Hematopoietic multipotent progenitor cell treated with erythropoietin and hydrocortisone succinate and interleukin-3 and kit ligand, for 6 days (in vitro differentiated cells): ENCODE data around the gene KLK2.

Experiments
- DNase-seq: peaks from one replicate; pipeline ENCODE4 v3.0.0-alpha.2; 2015

KLK2 gene

DNA sequence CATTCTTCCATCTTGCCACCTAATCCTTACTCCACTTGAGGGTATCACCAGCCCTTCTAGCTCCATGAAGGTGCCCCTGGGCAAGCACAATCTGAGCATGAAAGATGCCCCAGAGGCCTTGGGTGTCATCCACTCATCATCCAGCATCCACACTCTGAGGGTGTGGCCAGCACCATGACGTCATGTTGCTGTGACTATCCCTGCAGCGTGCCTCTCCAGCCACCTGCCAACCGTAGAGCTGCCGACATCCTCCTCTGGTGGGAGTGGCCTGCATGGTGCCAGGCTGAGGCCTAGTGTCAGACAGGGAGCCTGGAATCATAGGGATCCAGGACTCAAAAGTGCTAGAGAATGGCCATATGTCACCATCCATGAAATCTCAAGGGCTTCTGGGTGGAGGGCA, 21.6 kb upstream of the KLK2 start:
- no peak for DNase-seq

DNA sequence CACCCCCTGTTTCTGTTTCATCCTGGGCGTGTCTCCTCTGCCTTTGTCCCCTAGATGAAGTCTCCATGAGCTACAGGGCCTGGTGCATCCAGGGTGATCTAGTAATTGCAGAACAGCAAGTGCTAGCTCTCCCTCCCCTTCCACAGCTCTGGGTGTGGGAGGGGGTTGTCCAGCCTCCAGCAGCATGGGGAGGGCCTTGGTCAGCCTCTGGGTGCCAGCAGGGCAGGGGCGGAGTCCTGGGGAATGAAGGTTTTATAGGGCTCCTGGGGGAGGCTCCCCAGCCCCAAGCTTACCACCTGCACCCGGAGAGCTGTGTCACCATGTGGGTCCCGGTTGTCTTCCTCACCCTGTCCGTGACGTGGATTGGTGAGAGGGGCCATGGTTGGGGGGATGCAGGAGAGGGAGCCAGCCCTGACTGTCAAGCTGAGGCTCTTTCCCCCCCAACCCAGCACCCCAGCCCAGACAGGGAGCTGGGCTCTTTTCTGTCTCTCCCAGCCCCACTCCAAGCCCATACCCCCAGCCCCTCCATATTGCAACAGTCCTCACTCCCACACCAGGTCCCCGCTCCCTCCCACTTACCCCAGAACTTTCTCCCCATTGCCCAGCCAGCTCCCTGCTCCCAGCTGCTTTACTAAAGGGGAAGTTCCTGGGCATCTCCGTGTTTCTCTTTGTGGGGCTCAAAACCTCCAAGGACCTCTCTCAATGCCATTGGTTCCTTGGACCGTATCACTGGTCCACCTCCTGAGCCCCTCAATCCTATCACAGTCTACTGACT, 18.4 kb upstream of the KLK2 start, which contains the start of gene KLK3:
KLK3 (plus strand) TSS at position 280 of the 775 bp plus-strand sequence; CDS start at position 321, 41 bp downstream.
- DNase-seq = no peak

DNA sequence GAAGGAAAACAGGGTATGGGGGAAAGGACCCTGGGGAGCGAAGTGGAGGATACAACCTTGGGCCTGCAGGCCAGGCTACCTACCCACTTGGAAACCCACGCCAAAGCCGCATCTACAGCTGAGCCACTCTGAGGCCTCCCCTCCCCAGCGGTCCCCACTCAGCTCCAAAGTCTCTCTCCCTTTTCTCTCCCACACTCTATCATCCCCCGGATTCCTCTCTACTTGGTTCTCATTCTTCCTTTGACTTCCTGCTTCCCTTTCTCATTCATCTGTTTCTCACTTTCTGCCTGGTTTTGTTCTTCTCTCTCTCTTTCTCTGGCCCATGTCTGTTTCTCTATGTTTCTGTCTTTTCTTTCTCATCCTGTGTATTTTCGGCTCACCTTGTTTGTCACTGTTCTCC, 15.9 kb upstream of the KLK2 start:
- DNase-seq = no peak

DNA sequence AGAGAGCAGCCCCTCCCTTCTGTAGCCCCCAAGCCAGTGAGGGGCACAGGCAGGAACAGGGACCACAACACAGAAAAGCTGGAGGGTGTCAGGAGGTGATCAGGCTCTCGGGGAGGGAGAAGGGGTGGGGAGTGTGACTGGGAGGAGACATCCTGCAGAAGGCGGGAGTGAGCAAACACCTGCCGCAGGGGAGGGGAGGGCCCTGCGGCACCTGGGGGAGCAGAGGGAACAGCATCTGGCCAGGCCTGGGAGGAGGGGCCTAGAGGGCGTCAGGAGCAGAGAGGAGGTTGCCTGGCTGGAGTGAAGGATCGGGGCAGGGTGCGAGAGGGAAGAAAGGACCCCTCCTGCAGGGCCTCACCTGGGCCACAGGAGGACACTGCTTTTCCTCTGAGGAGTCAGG, 14.4 kb upstream of the KLK2 start:
- no peak for DNase-seq

DNA sequence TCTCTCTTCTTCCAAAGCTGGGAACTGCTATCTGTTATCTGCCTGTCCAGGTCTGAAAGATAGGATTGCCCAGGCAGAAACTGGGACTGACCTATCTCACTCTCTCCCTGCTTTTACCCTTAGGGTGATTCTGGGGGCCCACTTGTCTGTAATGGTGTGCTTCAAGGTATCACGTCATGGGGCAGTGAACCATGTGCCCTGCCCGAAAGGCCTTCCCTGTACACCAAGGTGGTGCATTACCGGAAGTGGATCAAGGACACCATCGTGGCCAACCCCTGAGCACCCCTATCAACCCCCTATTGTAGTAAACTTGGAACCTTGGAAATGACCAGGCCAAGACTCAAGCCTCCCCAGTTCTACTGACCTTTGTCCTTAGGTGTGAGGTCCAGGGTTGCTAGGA, 13.4 kb upstream of the KLK2 start:
- no peak for DNase-seq

DNA sequence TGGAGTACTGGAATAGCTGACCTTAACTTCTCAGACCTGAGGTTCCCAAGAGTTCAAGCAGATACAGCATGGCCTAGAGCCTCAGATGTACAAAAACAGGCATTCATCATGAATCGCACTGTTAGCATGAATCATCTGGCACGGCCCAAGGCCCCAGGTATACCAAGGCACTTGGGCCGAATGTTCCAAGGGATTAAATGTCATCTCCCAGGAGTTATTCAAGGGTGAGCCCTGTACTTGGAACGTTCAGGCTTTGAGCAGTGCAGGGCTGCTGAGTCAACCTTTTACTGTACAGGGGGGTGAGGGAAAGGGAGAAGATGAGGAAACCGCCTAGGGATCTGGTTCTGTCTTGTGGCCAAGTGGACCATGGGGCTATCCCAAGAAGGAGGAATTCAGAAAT, 12.2 kb upstream of the KLK2 start:
- DNase-seq = no peak

DNA sequence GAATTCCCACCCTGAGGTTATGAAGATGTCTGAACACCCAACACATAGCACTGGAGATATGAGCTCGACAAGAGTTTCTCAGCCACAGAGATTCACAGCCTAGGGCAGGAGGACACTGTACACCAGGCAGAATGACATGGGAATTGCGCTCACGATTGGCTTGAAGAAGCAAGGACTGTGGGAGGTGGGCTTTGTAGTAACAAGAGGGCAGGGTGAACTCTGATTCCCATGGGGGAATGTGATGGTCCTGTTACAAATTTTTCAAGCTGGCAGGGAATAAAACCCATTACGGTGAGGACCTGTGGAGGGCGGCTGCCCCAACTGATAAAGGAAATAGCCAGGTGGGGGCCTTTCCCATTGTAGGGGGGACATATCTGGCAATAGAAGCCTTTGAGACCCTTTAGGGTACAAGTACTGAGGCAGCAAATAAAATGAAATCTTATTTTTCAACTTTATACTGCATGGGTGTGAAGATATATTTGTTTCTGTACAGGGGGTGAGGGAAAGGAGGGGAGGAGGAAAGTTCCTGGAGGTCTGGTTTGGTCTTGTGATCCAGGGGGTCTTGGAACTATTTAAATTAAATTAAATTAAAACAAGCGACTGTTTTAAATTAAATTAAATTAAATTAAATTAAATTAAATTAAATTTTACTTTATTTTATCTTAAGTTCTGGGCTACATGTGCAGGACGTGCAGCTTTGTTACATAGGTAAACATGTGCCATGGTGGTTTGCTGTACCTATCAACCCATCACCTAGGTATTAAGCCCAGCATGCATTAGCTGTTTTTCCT, 11.5 kb upstream of the KLK2 start:
- DNase-seq = no peak

DNA sequence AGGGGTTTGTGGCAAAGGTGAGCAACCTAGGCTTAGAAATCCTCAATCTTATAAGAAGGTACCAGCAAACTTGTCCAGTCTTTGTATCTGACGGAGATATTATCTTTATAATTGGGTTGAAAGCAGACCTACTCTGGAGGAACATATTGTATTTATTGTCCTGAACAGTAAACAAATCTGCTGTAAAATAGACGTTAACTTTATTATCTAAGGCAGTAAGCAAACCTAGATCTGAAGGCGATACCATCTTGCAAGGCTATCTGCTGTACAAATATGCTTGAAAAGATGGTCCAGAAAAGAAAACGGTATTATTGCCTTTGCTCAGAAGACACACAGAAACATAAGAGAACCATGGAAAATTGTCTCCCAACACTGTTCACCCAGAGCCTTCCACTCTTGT, 3.8 kb upstream of the KLK2 start:
- no peak for DNase-seq

DNA sequence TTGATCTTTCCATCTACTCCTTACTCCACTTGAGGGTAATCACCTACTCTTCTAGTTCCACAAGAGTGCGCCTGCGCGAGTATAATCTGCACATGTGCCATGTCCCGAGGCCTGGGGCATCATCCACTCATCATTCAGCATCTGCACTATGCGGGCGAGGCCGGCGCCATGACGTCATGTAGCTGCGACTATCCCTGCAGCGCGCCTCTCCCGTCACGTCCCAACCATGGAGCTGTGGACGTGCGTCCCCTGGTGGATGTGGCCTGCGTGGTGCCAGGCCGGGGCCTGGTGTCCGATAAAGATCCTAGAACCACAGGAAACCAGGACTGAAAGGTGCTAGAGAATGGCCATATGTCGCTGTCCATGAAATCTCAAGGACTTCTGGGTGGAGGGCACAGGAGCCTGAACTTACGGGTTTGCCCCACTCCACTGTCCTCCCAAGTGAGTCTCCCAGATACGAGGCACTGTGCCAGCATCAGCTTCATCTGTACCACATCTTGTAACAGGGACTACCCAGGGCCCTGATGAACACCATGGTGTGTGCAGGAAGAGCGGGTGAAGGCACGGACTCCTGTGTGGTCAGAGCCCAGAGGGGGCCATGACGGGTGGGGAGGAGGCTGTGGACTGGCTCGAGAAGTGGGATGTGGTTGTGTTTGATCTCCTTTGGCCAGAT, 2.7 kb upstream of the KLK2 start:
- peak; percentile 58 for DNase-seq

DNA sequence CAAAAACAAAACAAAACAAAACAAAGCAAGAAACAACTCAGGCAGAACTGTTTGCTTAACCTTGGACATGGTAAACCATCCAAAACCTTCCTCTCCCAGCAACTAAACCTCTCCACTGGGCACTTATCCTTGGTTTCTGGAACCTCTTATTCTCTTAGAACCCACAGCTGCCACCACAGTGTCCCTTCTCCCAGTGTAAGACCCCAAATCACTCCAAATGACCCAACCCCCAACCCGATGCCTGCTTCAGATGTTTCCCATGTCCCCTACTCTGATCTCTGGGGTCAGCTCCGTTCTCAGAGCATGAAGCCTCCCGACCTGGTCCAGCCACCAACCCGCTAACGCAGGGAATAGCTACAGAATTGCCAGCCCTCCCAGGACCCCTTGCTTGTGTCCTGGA, 972 bp downstream of the KLK2 start:
- no peak for DNase-seq

DNA sequence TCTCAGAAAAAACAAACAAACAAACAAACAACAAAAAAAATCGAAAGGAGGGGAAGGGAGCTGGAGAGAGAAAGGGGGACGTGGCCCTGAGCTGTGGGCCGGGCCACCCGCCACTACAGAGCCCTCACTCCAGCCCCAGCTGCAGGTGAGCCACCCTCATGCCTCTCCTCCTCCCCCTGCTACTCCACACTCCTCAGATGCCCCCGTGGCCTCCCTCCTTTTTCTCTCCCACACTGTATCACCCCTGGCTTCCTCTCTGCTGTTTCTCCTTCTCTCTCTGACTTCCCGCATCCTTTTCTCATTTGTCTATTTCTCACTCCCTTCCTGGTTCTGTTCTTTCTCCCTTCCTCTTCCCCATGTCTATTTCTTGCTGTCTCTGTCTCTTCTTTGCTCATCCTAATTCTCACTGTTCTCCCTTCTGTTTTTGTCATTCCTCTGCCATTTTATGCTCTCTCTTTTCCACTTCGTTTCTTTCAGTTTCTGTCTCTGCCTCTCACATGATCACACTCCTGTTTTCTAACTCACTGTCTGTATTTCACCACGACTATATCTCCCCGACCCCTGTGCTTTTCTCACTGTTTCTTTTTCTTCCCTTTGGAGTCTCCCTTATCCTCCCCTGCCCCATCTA, 2.7 kb downstream of the KLK2 start:
- DNase-seq = no peak

DNA sequence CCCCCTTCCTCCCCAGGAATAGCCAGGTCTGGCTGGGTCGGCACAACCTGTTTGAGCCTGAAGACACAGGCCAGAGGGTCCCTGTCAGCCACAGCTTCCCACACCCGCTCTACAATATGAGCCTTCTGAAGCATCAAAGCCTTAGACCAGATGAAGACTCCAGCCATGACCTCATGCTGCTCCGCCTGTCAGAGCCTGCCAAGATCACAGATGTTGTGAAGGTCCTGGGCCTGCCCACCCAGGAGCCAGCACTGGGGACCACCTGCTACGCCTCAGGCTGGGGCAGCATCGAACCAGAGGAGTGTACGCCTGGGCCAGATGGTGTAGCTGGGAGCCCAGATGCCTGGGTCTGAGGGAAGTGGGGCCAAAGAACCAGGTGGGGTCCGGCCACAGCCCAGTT, 3.2 kb downstream of the KLK2 start:
- DNase-seq = no peak

DNA sequence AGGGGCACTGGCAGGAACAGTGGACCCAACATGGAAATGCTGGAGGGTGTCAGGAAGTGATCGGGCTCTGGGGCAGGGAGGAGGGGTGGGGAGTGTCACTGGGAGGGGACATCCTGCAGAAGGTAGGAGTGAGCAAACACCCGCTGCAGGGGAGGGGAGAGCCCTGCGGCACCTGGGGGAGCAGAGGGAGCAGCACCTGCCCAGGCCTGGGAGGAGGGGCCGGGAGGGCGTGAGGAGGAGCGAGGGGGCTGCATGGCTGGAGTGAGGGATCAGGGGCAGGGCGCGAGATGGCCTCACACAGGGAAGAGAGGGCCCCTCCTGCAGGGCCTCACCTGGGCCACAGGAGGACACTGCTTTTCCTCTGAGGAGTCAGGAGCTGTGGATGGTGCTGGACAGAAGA, 4.1 kb downstream of the KLK2 start:
- DNase-seq = no peak

DNA sequence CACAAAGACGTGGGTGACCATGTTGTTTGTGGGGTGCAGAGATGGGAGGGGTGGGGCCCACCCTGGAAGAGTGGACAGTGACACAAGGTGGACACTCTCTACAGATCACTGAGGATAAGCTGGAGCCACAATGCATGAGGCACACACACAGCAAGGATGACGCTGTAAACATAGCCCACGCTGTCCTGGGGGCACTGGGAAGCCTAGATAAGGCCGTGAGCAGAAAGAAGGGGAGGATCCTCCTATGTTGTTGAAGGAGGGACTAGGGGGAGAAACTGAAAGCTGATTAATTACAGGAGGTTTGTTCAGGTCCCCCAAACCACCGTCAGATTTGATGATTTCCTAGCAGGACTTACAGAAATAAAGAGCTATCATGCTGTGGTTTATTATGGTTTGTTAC, 5.6 kb downstream of the KLK2 start:
- DNase-seq = peak; percentile 20

DNA sequence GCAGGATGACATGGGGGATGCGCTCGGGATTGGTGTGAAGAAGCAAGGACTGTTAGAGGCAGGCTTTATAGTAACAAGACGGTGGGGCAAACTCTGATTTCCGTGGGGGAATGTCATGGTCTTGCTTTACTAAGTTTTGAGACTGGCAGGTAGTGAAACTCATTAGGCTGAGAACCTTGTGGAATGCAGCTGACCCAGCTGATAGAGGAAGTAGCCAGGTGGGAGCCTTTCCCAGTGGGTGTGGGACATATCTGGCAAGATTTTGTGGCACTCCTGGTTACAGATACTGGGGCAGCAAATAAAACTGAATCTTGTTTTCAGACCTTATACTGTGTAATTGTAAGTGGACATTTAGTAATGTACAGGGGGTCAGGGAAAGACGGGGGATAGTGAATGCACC, 7.0 kb downstream of the KLK2 start:
- no peak for DNase-seq

DNA sequence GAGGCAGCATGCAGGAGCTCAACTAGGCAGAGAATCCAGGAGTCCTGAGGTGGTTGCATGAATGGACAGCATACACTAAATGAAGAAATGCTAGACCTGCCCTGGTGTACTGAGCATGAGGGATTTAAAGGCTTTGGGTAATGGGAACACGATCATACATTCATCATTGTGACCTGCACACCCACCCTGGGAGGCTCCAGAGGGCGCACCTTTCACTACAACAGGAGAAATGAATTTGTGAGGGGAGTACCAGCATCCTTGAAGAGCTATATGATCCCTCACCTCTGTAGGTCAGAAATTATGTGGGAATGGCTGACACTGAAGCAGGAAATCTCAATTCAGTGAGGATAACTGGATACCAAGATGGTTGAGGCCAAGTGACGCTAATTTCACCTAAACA, 8.9 kb downstream of the KLK2 start:
- no peak for DNase-seq

DNA sequence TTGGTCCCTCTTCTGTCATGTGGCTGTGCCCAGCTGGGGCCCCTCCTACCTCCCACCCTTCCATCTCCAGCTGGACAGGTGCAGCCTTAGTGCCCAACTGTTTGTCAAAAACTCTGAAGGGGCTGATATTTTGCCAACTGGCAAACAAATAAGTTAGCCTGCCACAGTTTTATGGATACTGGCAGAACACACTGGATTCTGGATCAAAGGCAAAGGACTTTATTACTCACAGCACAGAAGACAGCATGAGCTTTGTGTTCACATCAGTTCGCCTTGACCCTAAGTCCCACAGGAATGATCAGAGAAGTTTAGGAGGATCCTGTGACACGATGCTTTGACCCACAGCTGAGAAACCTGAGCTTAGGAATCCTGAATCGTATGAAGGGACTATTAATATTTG, 16.4 kb downstream of the KLK2 start:
- no peak for DNase-seq

DNA sequence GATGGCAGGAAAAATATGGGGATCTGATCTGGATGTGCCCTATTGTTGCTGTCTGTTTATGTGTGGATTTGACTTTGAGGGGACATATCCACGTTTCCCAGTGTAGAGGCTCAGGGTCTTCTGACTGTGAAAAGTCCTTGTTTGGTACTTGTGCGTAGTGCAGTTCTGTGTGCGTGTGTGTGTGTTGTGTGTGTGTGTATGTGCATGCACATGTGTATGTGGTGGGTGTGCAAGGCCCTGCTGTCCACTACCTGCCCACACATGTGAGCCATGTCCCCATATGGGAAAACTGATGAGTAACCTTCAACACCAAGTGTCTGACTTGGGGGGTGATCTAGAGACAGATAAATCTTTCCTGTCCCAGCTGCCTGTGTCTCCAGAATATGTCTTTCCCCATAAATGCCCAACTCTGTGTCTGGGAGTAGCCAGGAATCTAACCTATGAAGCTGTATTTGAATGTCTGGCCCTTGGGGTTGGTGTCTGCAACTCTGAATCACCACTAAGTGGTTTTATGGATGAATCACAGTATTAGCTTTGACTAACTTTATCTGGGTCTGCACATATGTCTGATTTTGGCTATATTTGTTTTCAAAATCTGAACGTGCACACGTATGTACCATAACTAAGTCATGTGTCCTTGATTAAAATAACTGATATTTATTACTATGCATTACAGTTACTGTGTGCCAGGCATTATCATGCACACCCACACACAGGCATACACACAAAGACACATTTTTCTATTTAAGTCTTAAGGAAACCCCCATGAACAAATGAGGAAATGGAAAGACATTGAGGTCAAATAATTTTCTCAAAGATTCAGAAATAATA, 17.4 kb downstream of the KLK2 start:
- no peak for DNase-seq

DNA sequence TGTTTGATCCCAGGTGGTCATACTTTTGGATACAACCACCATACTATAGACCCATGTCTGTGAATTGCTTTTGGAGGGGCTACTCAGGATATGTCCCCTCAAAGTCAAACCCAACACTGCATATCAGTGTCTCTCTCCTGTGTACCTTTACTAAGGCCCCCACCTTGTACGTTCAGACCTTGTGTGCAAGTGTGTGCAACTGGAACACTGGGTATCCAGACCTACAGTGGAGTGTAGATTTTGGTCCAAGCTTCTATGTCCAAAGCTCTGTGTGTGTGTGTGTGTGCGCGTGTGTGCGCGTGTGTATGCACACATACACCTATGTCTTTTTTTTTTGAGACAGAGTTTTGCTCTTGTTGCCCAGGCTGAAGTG, 18.0 kb downstream of the KLK2 start:
- DNase-seq = no peak

DNA sequence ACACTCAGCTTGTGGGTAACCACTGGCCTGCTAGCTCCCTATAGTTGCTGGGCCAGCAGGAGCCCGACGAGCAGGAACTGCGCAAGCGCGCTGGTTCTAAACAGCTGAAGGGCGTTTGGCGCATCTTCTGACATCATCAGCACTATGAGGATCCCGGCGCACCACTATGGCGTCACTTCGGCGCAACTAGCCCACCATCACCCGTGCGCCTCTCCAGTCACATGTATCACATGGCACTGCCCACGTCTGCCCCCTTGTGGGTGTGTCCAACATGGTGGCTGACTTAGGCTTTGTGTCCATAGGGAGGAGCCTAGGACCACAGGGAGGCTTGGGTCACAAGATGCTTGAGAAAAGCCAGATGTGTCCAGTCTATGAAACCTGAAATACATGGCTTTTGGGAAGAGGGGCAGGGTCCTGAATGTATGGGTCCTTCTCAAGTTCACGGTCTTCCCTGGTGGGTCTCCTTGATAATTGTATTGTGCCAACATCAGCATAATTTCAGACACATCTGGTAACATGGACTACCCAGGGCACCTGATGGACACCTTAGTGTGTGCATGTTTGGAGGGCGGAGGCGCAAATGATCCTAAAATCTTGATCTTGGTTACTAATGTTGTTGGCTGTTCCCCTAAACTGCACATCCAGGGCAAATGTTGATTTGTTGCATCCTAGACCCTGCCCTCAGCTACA, 20.0 kb downstream of the KLK2 start:
- peak; percentile 22 for DNase-seq

DNA sequence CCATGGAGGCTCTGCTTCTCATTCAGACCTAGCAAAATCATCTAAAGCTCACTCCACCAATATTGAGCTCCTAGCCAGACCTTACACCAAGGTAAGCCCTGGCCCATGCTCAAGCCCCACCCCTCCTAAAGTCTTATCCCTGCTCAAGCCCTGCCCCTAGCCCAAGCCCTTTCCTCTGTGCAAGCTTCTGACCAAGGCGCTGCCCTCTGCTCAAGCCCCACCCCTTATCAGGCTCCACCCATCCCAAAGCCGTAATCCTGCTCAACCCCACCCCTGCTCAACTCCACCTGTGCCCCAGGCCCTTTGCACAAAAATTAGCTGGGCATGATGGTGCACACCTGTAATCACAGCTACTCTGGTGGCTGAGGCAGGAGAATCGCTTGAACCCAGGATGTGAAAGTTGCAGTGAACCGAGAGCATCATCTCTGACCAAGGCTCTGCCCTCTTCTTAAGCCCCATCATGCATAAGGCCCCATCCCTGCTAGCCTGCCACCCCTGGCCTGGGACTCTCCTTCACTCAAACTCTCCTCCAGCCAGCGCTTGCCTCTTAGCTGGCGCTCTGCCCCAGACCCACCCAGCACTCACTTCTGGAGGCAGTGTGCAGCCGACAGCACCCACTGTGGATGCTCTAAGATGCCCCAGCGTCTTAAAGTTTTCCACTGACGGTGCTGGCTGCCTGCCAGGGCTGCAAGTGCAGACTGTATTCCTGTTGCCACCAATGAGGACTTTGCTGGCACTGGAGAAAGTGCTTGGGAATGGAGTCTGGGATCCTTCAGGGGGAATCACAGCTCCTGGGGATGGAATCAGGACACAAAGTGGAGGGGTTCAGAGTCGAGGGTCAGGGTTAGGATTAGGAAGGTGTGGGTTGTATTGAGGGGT, 21.5 kb downstream of the KLK2 start:
- DNase-seq = no peak
